Measurements from ENCODE around the gene MYL11.

Gene MYL11

GRCh38 chr16:30351586-30352419 lies 22.8 kb upstream of the MYL11 start:
- Histone ChIP-seq H3K36me3 (ENCODE audit: control insufficient read depth, insufficient read depth, low read length) (no peaks in the 10 kb centered on the region), H3K27me3 (ENCODE audit: control insufficient read depth, insufficient read depth, low read length) (no peaks in the 10 kb centered on the region), H3K4me1 (peaks cover 6% of the 10 kb centered on the region), H2AFZ (no peak overlapping the region), H3K9me3 (ENCODE audit: control insufficient read depth, low read length) (no peaks in the 10 kb centered on the region), H3K4me2 (ENCODE audit: low read length) (no peak overlapping the region), H3K27ac (no peak overlapping the region), H3K9ac (no peak overlapping the region), H3K79me2 (no peaks in the 10 kb centered on the region), H3K4me3 (ENCODE audit: low read depth, low read length) (no peak overlapping the region)
- TF ChIP-seq CTCF (IDR thresholded peaks at IDR 0.05), result no peak

- no peak overlapping the region for H3K4me2 ChIP-seq (ENCODE audit: low read length)
- H3K27ac ChIP-seq, result no peak overlapping the region
- peak; percentile 12 for TF ChIP-seq CTCF (IDR thresholded peaks at IDR 0.05)
- H3K27me3 ChIP-seq (ENCODE audit: control insufficient read depth, insufficient read depth, low read length), result no peaks in the 10 kb centered on the region
- no peak overlapping the region for H3K4me3 ChIP-seq (ENCODE audit: low read depth, low read length)
- no peaks in the 10 kb centered on the region for H3K36me3 ChIP-seq (ENCODE audit: control insufficient read depth, insufficient read depth, low read length)
- peaks cover 6% of the 10 kb centered on the region for H3K4me1 ChIP-seq
- H3K9ac ChIP-seq, result no peak overlapping the region
- H2AFZ ChIP-seq, result no peak overlapping the region
- H3K9me3 ChIP-seq (ENCODE audit: control insufficient read depth, low read length), result no peaks in the 10 kb centered on the region
- H3K79me2 ChIP-seq, result no peaks in the 10 kb centered on the region
Observed at GRCh38 chr16:30352488-30353401, 21.9 kb upstream of the MYL11 start.

DNA sequence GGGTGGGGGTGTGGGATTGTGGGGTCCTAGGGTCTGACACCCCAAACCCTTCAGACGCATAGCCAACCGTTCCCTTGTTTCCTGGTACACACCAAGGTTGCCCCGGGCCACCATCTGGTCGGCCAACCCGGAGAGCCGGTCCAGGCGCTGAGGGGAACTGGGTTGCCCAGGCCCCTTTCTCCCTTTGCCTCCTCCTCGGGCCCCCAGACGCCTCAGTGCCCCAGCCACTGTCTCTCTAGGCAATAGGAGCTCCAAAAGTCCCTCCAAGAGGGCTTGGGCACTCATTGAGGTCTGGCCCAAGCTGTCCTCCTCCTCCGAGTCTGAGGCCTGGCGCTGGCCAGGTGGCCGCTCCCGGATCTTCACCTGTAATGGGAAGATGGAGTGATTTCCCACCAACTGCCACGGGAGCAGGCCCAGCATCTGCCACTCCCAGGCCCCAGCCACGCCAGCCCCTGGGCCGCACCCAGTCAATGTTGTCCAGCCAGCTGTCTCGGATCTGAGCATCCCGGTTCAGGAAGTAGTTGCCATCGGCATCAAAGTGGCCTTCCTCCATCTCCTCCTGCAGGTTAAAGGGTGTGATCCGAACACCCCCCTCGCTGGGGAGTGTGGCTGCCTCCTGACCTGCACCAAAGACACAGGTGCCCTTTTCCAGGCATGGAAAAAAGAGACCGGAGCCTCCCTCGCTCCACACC lies 21.0 kb upstream of the MYL11 start:
- no peak for TF ChIP-seq CTCF (IDR thresholded peaks at IDR 0.05)
- no peak overlapping the region for H3K27ac ChIP-seq
- no peaks in the 10 kb centered on the region for H3K27me3 ChIP-seq (ENCODE audit: control insufficient read depth, insufficient read depth, low read length)
- H3K4me2 ChIP-seq (ENCODE audit: low read length), result no peak overlapping the region
- H3K36me3 ChIP-seq (ENCODE audit: control insufficient read depth, insufficient read depth, low read length), result no peaks in the 10 kb centered on the region
- H3K4me3 ChIP-seq (ENCODE audit: low read depth, low read length), result peak overlapping the region; percentile 90
- H2AFZ ChIP-seq, result no peak overlapping the region
- no peak overlapping the region for H3K9ac ChIP-seq
- peaks cover 6% of the 10 kb centered on the region for H3K4me1 ChIP-seq
- H3K9me3 ChIP-seq (ENCODE audit: control insufficient read depth, low read length), result no peaks in the 10 kb centered on the region
- H3K79me2 ChIP-seq, result no peaks in the 10 kb centered on the region

DNA sequence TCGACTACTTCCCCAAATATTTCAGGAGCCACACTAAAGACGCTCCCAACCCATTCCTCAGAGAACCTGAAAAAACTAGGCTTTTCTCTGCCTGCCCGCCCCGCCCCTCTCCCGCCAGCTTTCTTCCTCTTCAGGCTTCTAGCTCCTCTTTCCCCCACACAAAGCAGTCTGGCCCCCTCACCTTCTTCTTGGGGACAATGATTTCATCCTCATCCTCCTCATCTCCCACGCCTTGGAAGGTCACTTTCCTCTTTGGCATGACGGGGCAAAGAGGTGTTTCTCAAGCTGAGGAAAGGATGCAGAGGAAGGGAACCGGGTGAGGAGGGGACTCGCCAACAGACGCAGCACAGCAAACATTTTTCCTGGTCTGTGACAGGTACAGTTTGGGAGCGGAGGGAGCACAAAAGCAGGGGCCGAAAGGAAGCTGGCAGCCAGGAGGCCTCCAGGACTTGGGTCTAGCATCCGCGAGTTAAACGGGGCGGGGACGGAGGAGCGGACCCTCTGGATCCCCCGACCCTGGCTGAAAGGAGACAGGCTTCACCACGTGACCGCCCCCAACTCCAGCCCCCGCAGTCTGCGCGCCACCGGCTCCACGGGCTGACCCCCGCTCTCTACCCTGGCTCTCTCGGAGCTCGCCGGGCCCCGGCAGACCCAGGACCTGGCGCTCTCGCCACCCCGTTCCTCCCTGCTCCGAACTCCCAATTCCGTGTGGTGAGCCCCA lies 20.0 kb upstream of the MYL11 start:
- Histone ChIP-seq H3K27me3 (ENCODE audit: control insufficient read depth, insufficient read depth, low read length) (no peaks in the 10 kb centered on the region), H3K79me2 (no peaks in the 10 kb centered on the region), H3K4me3 (ENCODE audit: low read depth, low read length) (peak overlapping the region; percentile 90), H3K4me1 (peaks cover 6% of the 10 kb centered on the region), H3K9ac (peak overlapping the region; percentile 68), H3K36me3 (ENCODE audit: control insufficient read depth, insufficient read depth, low read length) (no peaks in the 10 kb centered on the region), H2AFZ (peak overlapping the region; percentile 82), H3K27ac (peak overlapping the region; percentile 96), H3K4me2 (ENCODE audit: low read length) (peak overlapping the region; percentile 85), H3K9me3 (ENCODE audit: control insufficient read depth, low read length) (no peaks in the 10 kb centered on the region)
- no peak for TF ChIP-seq CTCF (IDR thresholded peaks at IDR 0.05)
